HEK293T (cell line): Measurements from ENCODE around the gene UTP4.
A peak's percentile ranks its signal among the peaks of the same experiment; 100 is the strongest.
"Not testable (repeated sequence)": the region's sequence is repeated elsewhere in the genome, so short reads cannot be mapped to it uniquely, and the experiment has no call there.

Source experiments
- CTCF ChIA-PET: fragments of 350-600 bp; formaldehyde crosslinking; extraction: SDS; loops from one replicate; lab custom pipeline; 2021; ENCODE audit warnings: antibody characterized with exemption, inconsistent platforms; lab: Yijun Ruan, JAX
- POLR2A ChIA-PET: fragments of 350-600 bp; formaldehyde crosslinking; extraction: SDS; loops from one replicate; lab custom pipeline; 2020; ENCODE audit warnings: antibody characterized with exemption, inconsistent platforms; lab: Yijun Ruan, JAX
- DNase-seq: peaks from one replicate; pipeline ENCODE4 v3.0.0; 2012; ENCODE audit warnings: mixed read lengths; ENCODE audit errors: extremely low spot score
- ARNT ChIP-seq: fragments of 450-650 bp; IDR thresholded peaks from 2 replicates; pipeline ENCODE4 v1.6.1; 2017; ENCODE audit warnings: mild to moderate bottlenecking
- BHLHE40 ChIP-seq: fragments of 450-650 bp; IDR thresholded peaks from 2 replicates; pipeline ENCODE4 v1.6.1; 2016; ENCODE audit warnings: mild to moderate bottlenecking, moderate library complexity, borderline replicate concordance
- CTBP1 ChIP-seq: fragments of 450-650 bp; IDR thresholded peaks from 2 replicates; pipeline ENCODE4 v1.6.1; 2016; ENCODE audit warnings: borderline replicate concordance
- ELF4 ChIP-seq: fragments of 450-650 bp; IDR thresholded peaks from 2 replicates; pipeline ENCODE4 v1.6.1; 2017; ENCODE audit warnings: antibody characterized with exemption
- FOXA1 ChIP-seq: fragments of 450-650 bp; IDR thresholded peaks from 2 replicates; pipeline ENCODE4 v1.6.1; 2016; ENCODE audit warnings: mild to moderate bottlenecking
- FOXK2 ChIP-seq: fragments of 450-650 bp; IDR thresholded peaks from 2 replicates; pipeline ENCODE4 v1.6.1; 2016; ENCODE audit warnings: mild to moderate bottlenecking
- FOXM1 ChIP-seq: fragments of 450-650 bp; IDR thresholded peaks from 2 replicates; pipeline ENCODE4 v1.6.1; 2017; ENCODE audit warnings: mild to moderate bottlenecking, borderline replicate concordance
- HDGF ChIP-seq: fragments of 450-650 bp; IDR thresholded peaks from 2 replicates; pipeline ENCODE4 v1.6.1; 2017; ENCODE audit warnings: antibody characterized with exemption, borderline replicate concordance
- L3MBTL2 ChIP-seq: fragments of 450-650 bp; conservative IDR thresholded peaks from 2 replicates; pipeline ENCODE4 v1.6.1; 2016; ENCODE audit warnings: mild to moderate bottlenecking
- LEF1 ChIP-seq: fragments of 450-650 bp; IDR thresholded peaks from 2 replicates; pipeline ENCODE4 v1.6.1; 2017; ENCODE audit warnings: mild to moderate bottlenecking, borderline replicate concordance
- NFRKB ChIP-seq: fragments of 450-650 bp; IDR thresholded peaks from 2 replicates; pipeline ENCODE4 v1.6.1; 2016; ENCODE audit warnings: mild to moderate bottlenecking, moderate library complexity
- PKNOX1 ChIP-seq: fragments of 450-650 bp; IDR thresholded peaks from 2 replicates; pipeline ENCODE4 v1.6.1; 2016
- SP1 ChIP-seq: fragments of 450-650 bp; IDR thresholded peaks from 2 replicates; pipeline ENCODE4 v1.6.1; 2017
- SUZ12 ChIP-seq: fragments of 450-650 bp; IDR thresholded peaks from 2 replicates; pipeline ENCODE4 v1.6.1; 2016; ENCODE audit warnings: mild to moderate bottlenecking
- TARDBP ChIP-seq: fragments of 450-650 bp; IDR thresholded peaks from 2 replicates; pipeline ENCODE4 v1.6.1; 2016
- ZNF384 ChIP-seq: fragments of 450-650 bp; IDR thresholded peaks from 2 replicates; pipeline ENCODE4 v1.6.1; 2016

UTP4 gene

GRCh38 chr16:69133373-69133954, 1.0 kb downstream of the UTP4 start:
- no peak for DNase-seq
- ChIA-PET CTCF (no interaction called here), POLR2A (interaction anchor here (0.5 to 1.1 kb wide), 6 partner anchors 8 to 615 kb away, joined by 3 to 6 read pairs (median 3); no protein-coding TSS in a partner anchor)
- no peak for TF ChIP-seq PKNOX1
- TF ChIP-seq SUZ12, result no peak
- TF ChIP-seq FOXM1, result no peak
- no peak for TF ChIP-seq TARDBP
- TF ChIP-seq HDGF, result no peak
- no peak for TF ChIP-seq NFRKB
- TF ChIP-seq FOXA1, result no peak

- POLR2A ChIA-PET, result no interaction called here
- no peak for DNase-seq
- TF ChIP-seq ZNF384 (no peak), LEF1 (no peak), SUZ12 (no peak), BHLHE40 (no peak), CTBP1 (no peak), HDGF (no peak), FOXK2 (no peak), NFRKB (no peak)
- CTCF ChIA-PET, result no interaction called here
These were observed 6.2 kb downstream of the UTP4 start for GRCh38 chr16:69138608-69139007.

- POLR2A ChIA-PET, result not testable (repeated sequence)
These were observed 7.0 kb downstream of the UTP4 start for GRCh38 chr16:69139464-69139863.

GRCh38 chr16:69141014-69141413, 8.6 kb downstream of the UTP4 start:
- POLR2A ChIA-PET, result interaction anchor here (1.3 kb wide), 1 partner anchor 8 kb away, joined by 3 read pairs; no protein-coding TSS in a partner anchor
- CTCF ChIA-PET, result interaction anchor here (1.0 kb wide), 1 partner anchor 10 kb away, joined by 4 read pairs; no protein-coding TSS in a partner anchor
- no peak for DNase-seq
- TF ChIP-seq ZNF384 (no peak), NFRKB (no peak), PKNOX1 (no peak), SUZ12 (no peak), LEF1 (no peak), FOXK2 (no peak), BHLHE40 (no peak), FOXM1 (no peak), ARNT (no peak), SP1 (no peak), ELF4 (no peak), L3MBTL2 (no peak), HDGF (no peak), TARDBP (no peak), FOXA1 (no peak), CTBP1 (no peak)

More at GRCh38 chr16:69139464-69139863, 7.0 kb downstream of the UTP4 start:
- CTCF ChIA-PET, DNase-seq: not testable (repeated sequence)

- no peak for TF ChIP-seq ARNT
- POLR2A ChIA-PET, result interaction anchor here (1.3 kb wide), 1 partner anchor 9 kb away, joined by 3 read pairs; no protein-coding TSS in a partner anchor
These were observed 9.5 kb downstream of the UTP4 start for GRCh38 chr16:69141936-69142335.

GRCh38 chr16:69143116-69143515, 10.7 kb downstream of the UTP4 start:
- peak; percentile 39 for DNase-seq
- ChIA-PET CTCF (no interaction called here), POLR2A (no interaction called here)
- TF ChIP-seq TARDBP, result no peak
- no peak for TF ChIP-seq ARNT
- no peak for TF ChIP-seq LEF1
- TF ChIP-seq BHLHE40, result no peak
- TF ChIP-seq NFRKB, result no peak
- no peak for TF ChIP-seq FOXA1
- no peak for TF ChIP-seq PKNOX1
- TF ChIP-seq SUZ12, result no peak
- no peak for TF ChIP-seq SP1
- no peak for TF ChIP-seq ZNF384
- no peak for TF ChIP-seq FOXK2
- TF ChIP-seq FOXM1, result no peak
- TF ChIP-seq HDGF, result no peak
- no peak for TF ChIP-seq CTBP1
- no peak for TF ChIP-seq ELF4
- no peak for TF ChIP-seq L3MBTL2

More at GRCh38 chr16:69141936-69142335, 9.5 kb downstream of the UTP4 start:
- CTCF ChIA-PET, result no interaction called here
- DNase-seq, result no peak

GRCh38 chr16:69145658-69146057, 13.2 kb downstream of the UTP4 start:
- CTCF ChIA-PET, result no interaction called here
- no peak for DNase-seq

GRCh38 chr16:69149621-69150020, 17.2 kb downstream of the UTP4 start:
- DNase-seq, POLR2A ChIA-PET: not testable (repeated sequence)
- CTCF ChIA-PET, result interaction anchor here (1.1 to 1.6 kb wide), 4 partner anchors 9 to 140 kb away, joined by 4 to 9 read pairs (median 6); no protein-coding TSS in a partner anchor

More at GRCh38 chr16:69145658-69146057, 13.2 kb downstream of the UTP4 start:
- POLR2A ChIA-PET, result no interaction called here
- TF ChIP-seq CTBP1 (no peak), SUZ12 (no peak), ZNF384 (no peak), ARNT (no peak), PKNOX1 (no peak), ELF4 (no peak), LEF1 (no peak), HDGF (no peak), TARDBP (no peak), FOXA1 (no peak), BHLHE40 (no peak), FOXM1 (no peak), SP1 (no peak), L3MBTL2 (no peak)
